HEK293 (cell line): ENCODE data around the gene PRSS16.

Experiments used
- HOXC10 ChIP-seq: sonication (generic); formaldehyde crosslinking; IDR thresholded peaks from 2 replicates; pipeline ENCODE4 v1.8.1; 2023; ENCODE audit warnings: mild to moderate bottlenecking, missing genetic modification reagents
- YY1 ChIP-seq: fragments of 450-650 bp; formaldehyde crosslinking; IDR thresholded peaks from 2 replicates; pipeline ENCODE4 v1.5.1; 2018; ENCODE audit warnings: missing biosample characterization, missing genetic modification characterization
- ZFP41 ChIP-seq: fragments of 450-650 bp; formaldehyde crosslinking; IDR thresholded peaks from 2 replicates; pipeline ENCODE4 v1.5.1; 2016; ENCODE audit warnings: missing biosample characterization, missing genetic modification characterization, borderline replicate concordance
- ZNF132 ChIP-seq: fragments of 450-650 bp; formaldehyde crosslinking; IDR thresholded peaks from 2 replicates; pipeline ENCODE4 v1.5.1; 2017; ENCODE audit warnings: missing biosample characterization, missing genetic modification characterization, borderline replicate concordance
- ZNF155 ChIP-seq: fragments of 450-650 bp; formaldehyde crosslinking; IDR thresholded peaks from 2 replicates; pipeline ENCODE4 v1.5.1; 2016; ENCODE audit warnings: missing biosample characterization, missing genetic modification characterization
- TF ChIP-seq, protein P1 (sequence below): fragments of 450-650 bp; formaldehyde crosslinking; IDR thresholded peaks from 2 replicates; pipeline ENCODE4 v1.5.1; 2016; ENCODE audit warnings: missing biosample characterization, missing genetic modification characterization

- TF ChIP-seq, protein P1, sequence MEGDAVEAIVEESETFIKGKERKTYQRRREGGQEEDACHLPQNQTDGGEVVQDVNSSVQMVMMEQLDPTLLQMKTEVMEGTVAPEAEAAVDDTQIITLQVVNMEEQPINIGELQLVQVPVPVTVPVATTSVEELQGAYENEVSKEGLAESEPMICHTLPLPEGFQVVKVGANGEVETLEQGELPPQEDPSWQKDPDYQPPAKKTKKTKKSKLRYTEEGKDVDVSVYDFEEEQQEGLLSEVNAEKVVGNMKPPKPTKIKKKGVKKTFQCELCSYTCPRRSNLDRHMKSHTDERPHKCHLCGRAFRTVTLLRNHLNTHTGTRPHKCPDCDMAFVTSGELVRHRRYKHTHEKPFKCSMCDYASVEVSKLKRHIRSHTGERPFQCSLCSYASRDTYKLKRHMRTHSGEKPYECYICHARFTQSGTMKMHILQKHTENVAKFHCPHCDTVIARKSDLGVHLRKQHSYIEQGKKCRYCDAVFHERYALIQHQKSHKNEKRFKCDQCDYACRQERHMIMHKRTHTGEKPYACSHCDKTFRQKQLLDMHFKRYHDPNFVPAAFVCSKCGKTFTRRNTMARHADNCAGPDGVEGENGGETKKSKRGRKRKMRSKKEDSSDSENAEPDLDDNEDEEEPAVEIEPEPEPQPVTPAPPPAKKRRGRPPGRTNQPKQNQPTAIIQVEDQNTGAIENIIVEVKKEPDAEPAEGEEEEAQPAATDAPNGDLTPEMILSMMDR (tag by site-specific recombination), result no peak
- TF ChIP-seq ZFP41 (no peak), YY1 (tag by site-specific recombination) (no peak), ZNF132 (no peak), HOXC10 (no peak), ZNF155 (tag by site-specific recombination) (no peak)
These were observed 40.9 kb downstream of the PRSS16 start for GRCh38 chr6:27288136-27289044.
